TTC549 (cell line): Measurements from ENCODE around the gene RARS2.
"Not testable (repeated sequence)": the region's sequence is repeated elsewhere in the genome, so short reads cannot be mapped to it uniquely, and the experiment has no call there.

ENCODE experiments used
- FAIRE-seq: peaks from 2 replicates; lab custom pipeline; 2012; peaks lifted over from hg19 to GRCh38; lab: Jason Lieb, UNC

RARS2 gene

GRCh38 chr6:87498048-87498447, 91.7 kb downstream of the RARS2 start:
- FAIRE-seq, result no peak

- FAIRE-seq, result no peak
These were observed 94.9 kb downstream of the RARS2 start for GRCh38 chr6:87494761-87495422.

GRCh38 chr6:87489326-87489725, 100.5 kb downstream of the RARS2 start:
- not testable (repeated sequence) for FAIRE-seq

- FAIRE-seq, result no peak
These were observed 102.2 kb downstream of the RARS2 start for GRCh38 chr6:87487555-87487954.

- no peak for FAIRE-seq
These were observed 105.3 kb downstream of the RARS2 start for GRCh38 chr6:87484491-87484890.

- no peak for FAIRE-seq
These were observed 105.9 kb downstream of the RARS2 start for GRCh38 chr6:87483929-87484328.

GRCh38 chr6:87482366-87482765, 107.4 kb downstream of the RARS2 start:
- FAIRE-seq, result no peak

GRCh38 chr6:87481931-87482330, 107.9 kb downstream of the RARS2 start:
- no peak for FAIRE-seq

- no peak for FAIRE-seq
These were observed 116.3 kb downstream of the RARS2 start for GRCh38 chr6:87473419-87473903.

- FAIRE-seq, result no peak
These were observed 117.0 kb downstream of the RARS2 start, which contains the start of gene SLC35A1 for GRCh38 chr6:87472525-87473418. SLC35A1 (plus strand) TSS chr6:87472974; CDS start chr6:87473004, 30 bp downstream.

GRCh38 chr6:87465051-87465450, 124.7 kb downstream of the RARS2 start:
- FAIRE-seq, result no peak
